Measurements from ENCODE around the gene RPA3.
"Not testable (repeated sequence)": the region's sequence is repeated elsewhere in the genome, so short reads cannot be mapped to it uniquely, and the experiment has no call there.

- TF ChIP-seq CTCF, POLR2A (IDR thresholded peaks at IDR 0.05): not testable (repeated sequence)
These were observed 61.9 kb downstream of the RPA3 start for GRCh38 chr7:7656459-7656858.
